Subcutaneous abdominal adipose tissue (tissue), 5 donors: ENCODE measurements around the gene CAMK2G.

Experiments used
- H3K27ac ChIP-seq: one replicate; pipeline ENCODE4 v1.7.0; 2013; ENCODE audit warnings: low read depth, mild to moderate bottlenecking, inconsistent platforms, low read length, moderate library complexity
- H3K27me3 ChIP-seq, 5 donors: one replicate each; pipeline ENCODE4 v1.7.0; 2013; ENCODE audit warnings: low read length in 5 of 5, inconsistent platforms in 1 of 5; ENCODE audit not compliant: control insufficient read depth in 5 of 5, insufficient read depth in 4 of 5
- H3K36me3 ChIP-seq, 5 donors: one replicate each; pipeline ENCODE4 v1.7.0; 2013; ENCODE audit warnings: low read length in 5 of 5; ENCODE audit not compliant: control insufficient read depth in 5 of 5, insufficient read depth in 5 of 5
- H3K4me1 ChIP-seq, 5 donors: one replicate each; pipeline ENCODE4 v1.7.0; 2013; ENCODE audit warnings: low read length in 5 of 5, mild to moderate bottlenecking in 3 of 5, moderate library complexity in 1 of 5; ENCODE audit not compliant: control insufficient read depth in 5 of 5, insufficient read depth in 5 of 5
- H3K4me3 ChIP-seq, 5 donors: one replicate each; pipeline ENCODE4 v1.7.0; 2013; ENCODE audit warnings: low read length in 5 of 5, low read depth in 1 of 5
- H3K9ac ChIP-seq, 5 donors: one replicate each; pipeline ENCODE4 v1.7.0; 2013; ENCODE audit warnings: low read length in 5 of 5, mild to moderate bottlenecking in 4 of 5, moderate library complexity in 3 of 5
- H3K9me3 ChIP-seq, 5 donors: one replicate each; pipeline ENCODE4 v1.7.0; 2013; ENCODE audit warnings: low read length in 5 of 5; ENCODE audit not compliant: control insufficient read depth in 5 of 5
- donor health status: healthy.
- donor health status: healthy.
- donor health status: healthy.
- donor health status: healthy.
- donor health status: healthy.

Gene CAMK2G

DNA sequence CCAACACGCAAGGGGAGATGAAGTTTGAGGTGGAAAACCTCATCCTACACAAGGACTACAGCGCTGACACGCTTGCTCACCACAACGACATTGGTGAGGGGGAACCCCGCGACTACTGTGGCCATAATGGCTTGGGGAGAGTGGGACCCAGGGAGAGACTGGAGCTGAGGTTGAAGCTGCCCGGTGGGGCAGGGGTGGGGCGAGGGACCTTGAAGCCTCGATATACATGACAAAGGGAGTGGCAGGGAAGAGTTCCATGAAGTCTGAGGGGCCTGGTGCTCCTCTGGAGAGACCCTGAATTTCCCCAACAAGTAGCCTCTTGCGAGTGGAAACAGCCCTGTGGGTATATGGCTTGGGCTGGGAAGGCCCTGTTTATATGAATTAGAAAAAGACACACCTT, 39.7 kb upstream of the CAMK2G start:
- peak overlapping the region in 1 of 5 donors; percentile 26 for H3K9ac ChIP-seq
- peak overlapping the region in 3 of 5 donors; percentile 2 to 24 (median 6) for H3K4me3 ChIP-seq
- peak overlapping the region; percentile 30 for H3K27ac ChIP-seq
- H3K36me3 ChIP-seq = peaks cover 0 to 41% (median 37%) of the 10 kb centered on the region in 5 donors
- peaks cover 18 to 84% (median 74%) of the 10 kb centered on the region in 5 donors for H3K4me1 ChIP-seq
- no peaks in the 10 kb centered on the region for H3K9me3 ChIP-seq
- peaks cover 0 to 19% (median 4%) of the 10 kb centered on the region in 5 donors for H3K27me3 ChIP-seq

DNA sequence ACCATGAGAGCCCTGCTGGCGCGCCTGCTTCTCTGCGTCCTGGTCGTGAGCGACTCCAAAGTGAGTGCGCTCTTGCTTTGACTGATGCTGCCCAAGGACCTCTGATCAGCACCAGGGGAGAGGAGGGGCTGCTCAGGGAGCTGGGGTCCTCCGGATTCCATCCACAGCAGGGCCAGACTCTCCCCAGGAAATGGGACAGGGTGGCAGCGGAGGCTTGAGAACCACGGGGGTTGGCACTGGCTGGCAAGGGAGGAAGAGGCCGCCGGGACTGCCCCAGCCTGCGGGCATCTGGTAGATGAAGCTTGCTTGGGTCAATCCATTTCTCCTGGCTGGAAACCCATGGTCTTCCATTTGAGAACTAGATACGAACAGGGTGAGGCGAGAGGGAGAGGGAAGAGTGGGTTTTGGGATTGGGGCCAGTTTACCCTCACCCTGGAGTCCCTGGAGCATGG, 37.2 kb upstream of the CAMK2G start:
- Histone ChIP-seq H3K4me3 (peak overlapping the region; percentile 71 to 83 (median 76)), H3K36me3 (peaks cover 0 to 37% (median 31%) of the 10 kb centered on the region in 5 donors), H3K27ac (peak overlapping the region; percentile 68), H3K9ac (peak overlapping the region in 4 of 5 donors; percentile 18 to 73 (median 63)), H3K4me1 (peaks cover 28 to 95% (median 80%) of the 10 kb centered on the region in 5 donors), H3K9me3 (no peaks in the 10 kb centered on the region), H3K27me3 (peaks cover 0 to 21% (median 4%) of the 10 kb centered on the region in 5 donors)

DNA sequence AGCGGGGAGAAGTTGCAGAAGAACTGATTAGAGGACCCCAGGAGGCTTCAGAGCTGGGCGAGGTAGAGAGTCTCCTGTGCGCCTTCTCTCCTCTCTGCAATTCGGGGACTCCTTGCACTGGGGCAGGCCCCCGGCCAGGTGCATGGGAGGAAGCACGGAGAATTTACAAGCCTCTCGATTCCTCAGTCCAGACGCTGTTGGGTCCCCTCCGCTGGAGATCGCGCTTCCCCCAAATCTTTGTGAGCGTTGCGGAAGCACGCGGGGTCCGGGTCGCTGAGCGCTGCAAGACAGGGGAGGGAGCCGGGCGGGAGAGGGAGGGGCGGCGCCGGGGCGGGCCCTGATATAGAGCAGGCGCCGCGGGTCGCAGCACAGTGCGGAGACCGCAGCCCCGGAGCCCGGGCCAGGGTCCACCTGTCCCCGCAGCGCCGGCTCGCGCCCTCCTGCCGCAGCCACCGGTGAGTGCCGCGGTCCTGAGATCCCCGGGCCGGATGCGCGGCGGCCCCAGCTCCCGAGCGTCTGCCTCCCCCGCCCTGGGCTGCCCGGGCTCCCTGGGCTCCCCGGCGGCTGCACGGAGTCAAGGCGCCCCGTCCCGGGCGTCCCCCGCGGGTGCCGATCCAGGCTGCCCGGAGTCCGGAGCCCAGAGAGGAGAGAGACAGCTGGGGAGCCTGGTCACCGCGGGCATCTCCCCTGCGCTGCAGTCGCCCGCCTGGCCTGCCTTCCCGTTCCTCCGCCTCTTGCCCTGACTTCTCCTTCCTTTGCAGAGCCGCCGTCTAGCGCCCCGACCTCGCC, 36.6 kb upstream of the CAMK2G start, which contains the start of gene PLAU:
Gene PLAU (plus strand): TSS at position 369 of the 789 bp plus-strand sequence. CDS start 424 bp downstream, outside the sequence.
- Histone ChIP-seq H3K4me3 (peak within 1 kb of the TSS; percentile 71 to 83 (median 76)), H3K36me3 (peaks cover 0 to 31% (median 26%) of the 10 kb centered on the region in 5 donors), H3K27me3 (peaks cover 0 to 21% (median 4%) of the 10 kb centered on the region in 5 donors), H3K27ac (peak within 1 kb of the TSS; percentile 68), H3K4me1 (peaks cover 29 to 96% (median 81%) of the 10 kb centered on the region in 5 donors), H3K9ac (peak within 1 kb of the TSS in 4 of 5 donors; percentile 18 to 73 (median 63)), H3K9me3 (no peaks in the 10 kb centered on the region)

DNA sequence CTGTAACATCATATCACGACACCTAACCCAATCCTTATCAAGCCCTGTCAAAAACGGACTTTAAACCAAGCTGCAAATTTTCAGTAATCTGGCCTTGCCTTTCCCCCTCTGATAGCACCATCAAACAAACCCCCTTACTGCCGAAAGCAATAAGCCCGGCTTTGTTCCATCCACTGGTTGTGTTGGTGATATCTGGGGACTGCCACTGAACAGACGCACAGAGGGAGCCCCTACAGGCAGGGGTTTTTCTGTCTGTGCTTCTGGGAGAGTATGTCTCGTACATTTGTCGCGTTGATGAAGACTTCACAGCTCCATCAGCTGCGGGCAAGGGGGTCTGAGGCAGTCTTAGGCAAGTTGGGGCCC, 36.0 kb upstream of the CAMK2G start:
- peaks cover 30 to 96% (median 81%) of the 10 kb centered on the region in 5 donors for H3K4me1 ChIP-seq
- H3K9ac ChIP-seq = peak overlapping the region in 1 of 5 donors; percentile 38
- H3K27ac ChIP-seq = peak overlapping the region; percentile 68

DNA sequence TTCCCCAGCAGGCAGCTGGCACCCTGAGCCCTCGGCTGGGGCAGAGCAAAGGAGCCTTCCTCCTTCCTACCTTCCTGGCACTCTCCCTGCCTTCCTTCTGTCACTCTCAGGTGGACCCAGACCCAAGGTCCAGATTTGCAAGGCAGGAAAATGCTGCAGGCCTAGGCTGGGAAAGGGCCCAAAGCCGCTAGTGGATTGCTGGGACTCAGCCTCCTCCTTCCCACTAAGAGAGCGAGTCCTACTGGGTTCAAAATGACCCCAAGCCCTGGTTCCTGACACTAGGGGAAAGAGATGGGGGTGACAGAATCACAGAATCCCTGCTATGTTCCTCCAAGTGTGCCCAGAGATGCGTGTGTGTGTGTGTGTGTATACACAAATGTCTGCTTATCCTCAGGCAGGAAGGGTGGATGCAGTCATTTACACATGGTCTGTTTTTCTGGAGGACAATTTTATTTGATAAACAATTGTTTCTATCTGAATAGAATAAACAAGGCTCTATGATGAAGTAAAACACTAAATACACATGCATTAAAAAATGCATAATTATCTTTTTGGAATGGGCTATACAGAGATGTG, 35.3 kb upstream of the CAMK2G start:
- Histone ChIP-seq H3K4me3 (peak overlapping the region in 1 of 5 donors; percentile 78), H3K27me3 (peaks cover 0 to 21% (median 4%) of the 10 kb centered on the region in 5 donors), H3K36me3 (peaks cover 0 to 19% (median 16%) of the 10 kb centered on the region in 5 donors), H3K9ac (no peak overlapping the region), H3K4me1 (peaks cover 31 to 92% (median 74%) of the 10 kb centered on the region in 5 donors), H3K27ac (peak overlapping the region; percentile 68), H3K9me3 (no peaks in the 10 kb centered on the region)

More for the DNA sequence above, 36.0 kb upstream of the CAMK2G start:
- Histone ChIP-seq H3K4me3 (peak overlapping the region; percentile 64 to 83 (median 76)), H3K36me3 (peaks cover 0 to 26% (median 23%) of the 10 kb centered on the region in 5 donors), H3K27me3 (peaks cover 0 to 21% (median 4%) of the 10 kb centered on the region in 5 donors), H3K9me3 (no peaks in the 10 kb centered on the region)

DNA sequence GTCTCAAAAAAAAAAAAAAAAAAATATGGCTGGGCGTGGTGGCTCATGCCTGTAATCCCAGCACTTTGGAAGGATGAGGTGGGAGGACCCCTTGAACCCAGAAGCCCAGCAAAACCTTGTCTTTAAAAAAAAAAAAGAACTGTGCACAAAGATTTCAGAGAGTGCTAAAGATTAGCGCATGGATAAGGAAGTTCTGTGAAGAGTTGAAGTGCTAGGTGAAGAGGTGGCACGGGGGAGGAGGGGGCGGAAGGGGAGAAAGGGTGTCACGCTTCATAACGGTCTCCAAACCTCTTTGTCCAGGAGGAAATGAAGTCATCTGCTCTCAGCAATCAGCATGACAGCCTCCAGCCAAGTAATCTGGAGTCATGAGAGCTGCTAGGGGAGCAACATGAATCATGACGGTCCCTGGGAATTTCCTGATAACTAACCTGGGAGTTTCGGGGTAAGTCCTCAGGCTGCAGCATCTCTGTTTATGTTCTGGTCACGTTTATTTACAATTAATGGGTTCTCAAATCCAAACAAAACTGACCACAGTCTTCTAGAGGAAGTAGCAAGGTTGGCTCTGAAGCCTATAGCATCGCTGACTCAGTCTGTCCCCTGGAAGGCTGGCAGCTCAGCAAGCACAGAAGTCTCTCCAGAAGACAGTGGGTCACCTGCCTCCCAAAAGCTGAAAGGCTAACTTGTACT, 34.6 kb upstream of the CAMK2G start:
- Histone ChIP-seq H3K9ac (peak overlapping the region in 1 of 5 donors; percentile 26), H3K27ac (peak overlapping the region; percentile 74), H3K9me3 (no peaks in the 10 kb centered on the region), H3K27me3 (peaks cover 0 to 21% (median 4%) of the 10 kb centered on the region in 5 donors), H3K4me1 (peaks cover 27 to 85% (median 67%) of the 10 kb centered on the region in 5 donors), H3K36me3 (peaks cover 0 to 13% (median 10%) of the 10 kb centered on the region in 5 donors), H3K4me3 (no peak overlapping the region)

DNA sequence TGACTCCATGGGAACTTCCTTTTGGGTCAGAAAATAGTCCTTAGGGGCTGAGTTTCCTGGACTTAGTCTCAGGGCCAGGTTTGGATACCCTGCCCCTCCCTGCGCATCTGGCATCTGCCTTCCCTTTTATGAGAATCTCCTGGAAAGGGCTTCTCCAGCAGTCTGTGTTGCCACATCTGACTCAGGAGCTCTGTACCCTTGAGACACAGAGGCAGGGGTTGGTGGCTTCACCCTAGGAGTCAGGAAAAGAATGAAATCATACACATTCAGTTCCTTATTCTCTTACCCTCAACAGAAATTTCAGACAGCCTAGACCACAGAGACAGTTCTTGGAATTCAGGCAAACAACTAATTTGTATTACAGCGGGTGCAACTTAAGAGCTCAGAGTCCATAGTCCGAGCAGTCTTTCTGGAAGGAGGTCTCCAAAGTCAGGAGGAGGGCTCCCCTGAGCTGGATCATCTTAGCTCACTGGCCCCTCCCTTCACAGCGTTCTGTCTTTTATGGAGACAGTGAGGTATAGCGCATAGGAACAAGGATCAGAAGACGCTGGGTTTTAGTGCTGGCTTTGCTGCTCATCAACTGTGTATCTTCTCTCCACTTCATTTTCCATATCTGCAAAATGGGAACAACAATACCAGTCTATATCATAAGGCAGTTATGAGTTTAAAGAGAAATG, 33.6 kb upstream of the CAMK2G start:
- H3K9ac ChIP-seq = peak overlapping the region in 1 of 5 donors; percentile 37
- peak overlapping the region; percentile 74 for H3K27ac ChIP-seq
- H3K4me1 ChIP-seq = peaks cover 24 to 76% (median 59%) of the 10 kb centered on the region in 5 donors
- H3K27me3 ChIP-seq = peaks cover 0 to 19% (median 4%) of the 10 kb centered on the region in 5 donors
- H3K4me3 ChIP-seq = no peak overlapping the region
- H3K36me3 ChIP-seq = peaks cover 0 to 3% (median 0%) of the 10 kb centered on the region in 5 donors
- no peaks in the 10 kb centered on the region for H3K9me3 ChIP-seq

DNA sequence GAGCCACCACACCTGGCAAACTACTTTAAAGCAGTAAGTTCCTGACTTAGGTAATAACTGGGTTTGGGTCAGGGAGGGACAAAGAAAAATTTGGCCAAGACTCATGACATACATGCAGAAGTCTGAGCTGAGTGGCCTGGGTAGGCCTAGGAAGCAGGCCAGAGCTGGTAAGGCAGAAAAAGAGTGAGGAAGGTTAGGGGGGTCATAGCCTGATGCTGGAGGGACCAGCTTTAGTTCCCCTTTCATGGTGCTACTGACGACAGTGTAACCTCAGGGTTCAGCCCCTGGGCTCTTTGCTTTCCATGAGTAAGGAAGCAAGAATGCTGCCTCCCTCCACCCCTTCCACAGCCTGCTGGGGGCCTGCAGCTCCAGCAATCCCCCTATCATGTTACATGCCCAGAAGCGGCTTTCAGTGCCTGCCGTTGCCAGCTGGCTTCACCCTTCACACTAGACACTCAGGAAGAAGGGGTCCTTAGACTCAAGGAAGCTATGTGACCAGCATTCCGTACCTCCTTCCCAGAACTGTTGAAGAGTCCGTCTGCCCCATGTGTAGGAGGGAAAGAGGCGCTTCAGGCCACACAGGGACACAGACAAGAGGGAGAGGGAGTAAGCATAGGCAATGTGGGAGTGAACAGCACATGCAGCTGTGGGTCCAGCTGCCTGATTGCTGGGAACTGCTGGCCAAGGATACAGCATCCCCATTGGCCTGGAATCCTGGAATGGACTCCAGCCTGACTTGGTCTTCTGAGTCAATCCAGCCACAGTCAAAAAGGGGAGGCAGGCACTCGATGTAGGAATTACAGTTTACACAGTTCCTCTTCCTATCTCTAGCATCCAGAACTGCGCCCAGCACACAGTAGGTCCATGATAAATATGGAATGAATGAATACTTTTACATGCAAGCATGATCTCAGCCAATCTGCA, 32.4 kb upstream of the CAMK2G start:
- Histone ChIP-seq H3K9me3 (no peaks in the 10 kb centered on the region), H3K4me1 (peaks cover 22 to 70% (median 47%) of the 10 kb centered on the region in 5 donors), H3K9ac (peak overlapping the region in 2 of 5 donors; percentile 54 to 56), H3K27ac (peak overlapping the region; percentile 74), H3K4me3 (peak overlapping the region in 1 of 5 donors; percentile 13), H3K36me3 (no peaks in the 10 kb centered on the region), H3K27me3 (peaks cover 0 to 13% (median 1%) of the 10 kb centered on the region in 5 donors)
